ENCODE measurements around the gene ZCCHC14.
"Not testable (repeated sequence)": the region's sequence is repeated elsewhere in the genome, so short reads cannot be mapped to it uniquely, and the experiment has no call there.

ZCCHC14 gene

DNA sequence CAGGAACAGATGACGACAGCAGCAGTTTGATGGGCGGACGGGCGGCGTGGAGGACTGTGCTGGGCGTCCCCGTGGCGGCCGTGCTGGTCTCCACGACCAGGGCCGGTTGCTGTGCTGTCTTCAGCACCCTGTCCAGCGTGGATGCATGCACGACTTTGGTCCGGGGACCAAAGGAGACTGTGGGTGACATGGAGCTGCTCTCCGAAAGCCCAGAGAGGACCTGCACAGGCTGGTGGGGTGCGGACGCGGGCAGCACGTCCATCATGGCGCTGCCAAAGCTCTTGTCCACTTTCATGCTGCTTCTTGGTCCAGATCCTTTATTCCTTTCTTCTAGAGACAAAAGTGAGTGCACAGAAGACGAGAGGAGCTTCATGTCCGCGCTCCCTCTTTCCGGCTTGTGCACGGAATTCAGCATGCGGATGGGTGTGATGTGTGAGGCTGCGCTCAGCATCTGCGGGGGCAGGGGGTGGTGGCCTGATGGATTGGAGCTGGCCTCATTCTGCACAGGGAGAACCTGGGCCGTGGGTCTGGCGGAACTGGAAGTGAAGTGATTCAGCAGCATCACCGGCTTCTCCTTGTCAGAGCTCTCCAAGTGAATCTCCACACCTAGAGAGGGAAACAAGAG is 80.3 kb downstream of the ZCCHC14 start:
- in situ Hi-C loops (cut with MboI; ENCODE audit: low sequenced_read_pairs) = no loop called here

DNA sequence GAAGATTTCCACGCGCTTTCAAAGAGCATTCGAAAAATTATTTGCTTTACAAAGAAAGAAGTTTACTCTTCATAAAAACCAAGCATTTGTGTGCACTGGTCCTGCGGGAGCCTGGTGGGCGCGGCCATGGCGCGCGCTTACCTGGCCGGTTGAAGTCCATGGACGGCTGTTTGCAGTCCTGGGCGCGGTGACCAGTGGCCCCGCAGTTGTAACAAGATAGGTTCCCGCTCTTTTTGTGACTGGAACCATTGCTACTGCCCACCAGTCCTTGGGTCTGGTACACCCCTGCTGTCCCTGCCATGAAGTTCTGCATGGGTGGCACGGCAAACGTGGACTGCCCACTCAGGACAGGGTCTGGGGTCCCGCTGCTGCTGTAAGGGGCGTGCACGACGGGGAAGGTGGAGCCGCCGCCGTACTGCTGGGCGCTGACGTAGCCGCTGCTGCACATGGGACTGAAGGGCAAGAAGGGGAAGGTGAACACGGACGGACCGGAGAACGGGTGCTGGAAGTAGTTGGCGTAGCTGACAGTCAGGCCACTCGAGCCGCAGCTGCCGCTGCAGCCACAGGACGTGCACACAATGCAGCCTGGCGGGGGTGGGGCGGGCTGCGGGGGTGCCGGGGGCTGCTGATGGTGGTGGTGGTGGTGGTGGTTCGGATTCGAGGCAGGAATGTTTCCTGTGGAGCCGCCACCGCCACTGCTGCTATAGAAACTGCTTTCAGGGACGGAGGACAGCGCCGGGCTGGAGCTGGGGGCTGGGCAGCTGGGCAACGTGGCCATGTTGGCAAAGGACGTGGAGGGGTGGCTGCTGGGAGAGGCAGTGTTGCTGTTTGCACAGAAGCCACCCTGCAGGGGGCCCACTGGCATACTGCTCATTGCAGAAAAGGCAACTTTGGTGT is 81.2 kb downstream of the ZCCHC14 start:
- in situ Hi-C loops (cut with MboI; ENCODE audit: low sequenced_read_pairs) = no loop called here

GRCh38 chr16:87410968-87411367 is 81.9 kb downstream of the ZCCHC14 start:
- in situ Hi-C loops (cut with MboI; ENCODE audit: low sequenced_read_pairs) = no loop called here

DNA sequence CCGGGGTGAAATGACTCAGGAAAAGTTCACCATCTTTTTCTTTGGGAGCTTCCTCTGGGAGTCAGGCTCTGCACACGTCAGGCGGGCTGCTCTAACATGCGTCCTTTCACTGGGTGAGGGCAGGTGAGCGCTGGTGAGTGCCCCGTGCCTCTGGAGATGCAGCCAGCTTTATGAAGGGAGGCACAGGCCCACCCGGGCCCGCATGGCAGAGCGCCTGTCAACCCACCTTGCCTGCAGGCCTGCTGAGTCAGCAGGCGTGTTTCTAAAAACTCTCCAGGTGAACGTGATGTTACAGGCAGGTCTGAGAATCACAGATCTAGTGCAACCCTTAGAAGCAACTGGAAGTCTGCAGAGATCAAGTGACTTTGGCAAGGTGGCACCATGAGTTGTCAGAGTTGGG is 82.3 kb downstream of the ZCCHC14 start:
- in situ Hi-C loops (cut with MboI; ENCODE audit: low sequenced_read_pairs) = no loop called here

DNA sequence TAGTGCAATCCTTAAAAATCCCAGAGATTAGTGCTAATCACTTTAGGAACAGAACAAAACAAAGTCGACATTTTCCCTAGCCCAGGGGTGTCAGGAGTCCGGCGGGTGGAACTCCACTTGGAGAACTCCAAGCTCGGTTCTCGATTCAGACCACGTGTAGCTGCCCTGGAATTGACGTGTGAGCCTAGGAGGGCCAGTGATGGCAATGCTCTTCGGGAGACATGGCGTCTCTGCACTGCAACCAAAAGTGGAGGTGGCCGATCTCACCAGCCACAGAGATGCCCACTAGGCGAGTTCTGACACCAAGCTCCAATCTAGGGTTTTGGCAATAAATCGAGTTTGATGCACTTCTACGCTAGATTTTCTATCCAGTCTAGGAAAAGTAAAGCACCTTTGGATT is 83.0 kb downstream of the ZCCHC14 start:
- in situ Hi-C loops (cut with MboI; ENCODE audit: low sequenced_read_pairs) = no loop called here

DNA sequence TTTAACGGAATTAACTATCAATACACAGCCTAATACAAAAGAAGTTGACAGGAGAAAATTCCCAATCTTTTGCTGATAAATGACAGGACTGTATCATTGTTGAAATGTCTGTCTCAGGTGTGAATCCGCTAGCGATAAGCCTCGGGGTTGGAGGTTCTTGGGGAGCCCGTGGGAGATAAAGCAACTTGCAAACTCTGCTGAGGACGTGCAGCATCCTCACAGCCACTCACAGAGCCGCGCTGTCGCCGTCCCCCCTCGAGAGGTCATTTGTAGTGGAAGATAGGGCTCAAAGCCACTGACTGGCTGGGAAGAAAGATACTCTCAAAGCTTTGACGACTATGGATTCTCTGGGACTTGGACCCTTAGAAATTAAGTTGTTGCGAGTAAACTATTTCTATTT is 83.7 kb downstream of the ZCCHC14 start:
- in situ Hi-C loops (cut with MboI; ENCODE audit: low sequenced_read_pairs) = no loop called here

GRCh38 chr16:87407511-87408112 is 85.2 kb downstream of the ZCCHC14 start:
- in situ Hi-C loops (cut with MboI; ENCODE audit: low sequenced_read_pairs) = no loop called here

DNA sequence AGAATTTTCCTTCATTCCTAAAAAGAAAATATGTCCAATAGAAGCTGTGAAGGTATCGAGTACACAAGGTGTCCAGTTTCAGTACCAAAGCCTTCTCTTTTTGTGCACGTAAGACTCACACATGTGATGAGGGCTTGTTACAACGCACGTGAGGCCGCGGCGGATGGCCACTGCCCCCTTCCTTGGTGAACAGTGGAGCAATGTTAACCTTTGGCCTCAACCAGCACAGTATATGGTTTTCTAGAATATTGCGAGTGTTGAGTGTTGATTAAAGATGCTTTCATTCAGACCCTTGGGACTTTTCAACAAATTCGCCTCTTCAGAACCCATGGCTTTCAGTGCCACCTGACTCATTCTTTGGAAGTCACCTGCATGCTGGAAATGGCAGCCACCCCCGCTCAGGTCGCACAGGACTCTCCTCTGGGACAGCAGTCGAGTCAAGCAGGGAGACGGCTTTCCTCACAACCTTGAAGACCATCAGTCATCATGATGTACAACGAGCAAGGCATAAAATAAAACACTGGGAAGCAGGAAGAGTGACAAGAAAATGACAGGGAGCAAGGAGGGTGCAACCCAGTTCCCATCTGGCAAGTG is 86.2 kb downstream of the ZCCHC14 start:
- in situ Hi-C loops (cut with MboI; ENCODE audit: low sequenced_read_pairs) = no loop called here

DNA sequence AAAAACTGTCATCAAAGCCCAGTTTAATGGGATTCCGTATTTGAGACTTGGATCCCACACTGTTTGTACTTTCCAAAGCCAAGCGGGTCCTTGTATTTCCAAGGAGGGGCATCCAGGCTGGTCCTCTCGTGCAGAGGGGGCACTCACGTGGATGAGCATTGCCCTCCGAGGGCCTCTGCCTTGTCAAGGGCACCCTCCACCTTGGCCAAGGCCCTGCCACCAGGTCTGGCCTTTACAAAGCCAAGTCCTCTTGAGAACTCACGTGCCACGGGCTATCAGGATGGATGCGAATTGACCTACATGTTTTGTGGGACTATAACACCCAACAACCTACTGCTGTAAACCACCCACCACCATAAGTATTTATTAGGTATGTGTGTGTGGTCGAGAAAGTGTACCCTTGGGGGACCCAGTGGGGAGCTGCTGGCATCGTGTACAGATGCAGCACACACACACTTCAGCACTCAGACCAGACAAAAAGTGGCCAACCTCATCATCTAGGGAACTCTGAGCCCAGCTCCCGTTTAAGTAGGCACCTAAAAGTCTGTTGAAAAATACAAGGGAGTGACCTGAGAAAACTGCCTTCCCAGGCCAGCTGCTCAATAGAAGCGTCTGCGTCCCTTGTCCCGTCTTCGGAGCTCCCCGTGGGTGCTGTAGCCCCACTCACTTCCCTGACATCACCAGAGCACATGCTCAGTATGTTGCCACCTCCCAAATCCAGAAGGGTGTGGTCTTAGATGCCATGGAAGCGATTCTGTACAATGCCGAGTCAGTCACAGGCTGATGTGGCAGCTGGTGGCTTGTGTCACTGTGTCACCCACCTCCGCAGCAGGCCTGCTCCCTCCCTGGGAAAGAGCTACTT is 87.8 kb downstream of the ZCCHC14 start:
- in situ Hi-C loops (cut with MboI; ENCODE audit: low sequenced_read_pairs) = no loop called here

DNA sequence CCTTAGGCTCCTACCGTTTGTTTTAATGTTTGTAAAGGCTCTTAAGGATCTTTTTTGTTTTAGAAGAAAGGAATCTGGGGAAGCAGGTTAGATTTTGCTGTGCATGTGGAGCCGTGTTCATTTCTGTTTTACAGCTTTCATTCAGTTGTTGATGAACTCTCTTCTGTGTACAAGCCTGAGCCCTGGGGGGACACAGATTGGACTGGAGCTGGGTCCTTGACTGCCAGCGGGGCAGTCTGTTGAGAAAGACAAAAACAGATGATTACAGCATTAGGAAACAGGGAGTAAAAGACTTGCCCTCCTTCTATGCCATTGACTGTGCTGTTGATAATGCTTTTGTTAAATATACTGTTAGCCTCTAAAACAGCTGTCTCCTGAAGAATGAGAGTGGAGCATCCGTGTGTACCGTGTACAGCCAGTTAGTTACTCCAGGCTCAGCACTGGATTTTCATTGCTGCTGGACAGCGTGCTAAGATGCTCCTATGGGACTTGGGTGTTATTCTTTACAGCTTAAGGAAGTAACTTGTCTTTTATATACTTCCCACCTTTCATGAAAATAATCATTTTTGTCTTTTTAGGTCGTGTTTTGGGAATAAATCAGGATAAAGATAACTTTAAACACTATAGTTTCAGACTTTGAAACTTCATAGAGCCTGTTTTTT is 97.5 kb downstream of the ZCCHC14 start:
- in situ Hi-C loops (cut with MboI; ENCODE audit: low sequenced_read_pairs) = no loop called here

- in situ Hi-C loops (cut with MboI; ENCODE audit: low sequenced_read_pairs) = no loop called here
Measured at GRCh38 chr16:87393680-87394055, 99.2 kb downstream of the ZCCHC14 start.

GRCh38 chr16:87392821-87393679 is 99.8 kb downstream of the ZCCHC14 start:
- in situ Hi-C loops (cut with MboI; ENCODE audit: low sequenced_read_pairs) = no loop called here

GRCh38 chr16:87391950-87392820 is 100.6 kb downstream of the ZCCHC14 start, which contains the start of gene MAP1LC3B:
MAP1LC3B (plus strand) TSS chr16:87392336; CDS start chr16:87392428, 92 bp downstream.
- in situ Hi-C loops (cut with MboI; ENCODE audit: low sequenced_read_pairs) = no loop called here

DNA sequence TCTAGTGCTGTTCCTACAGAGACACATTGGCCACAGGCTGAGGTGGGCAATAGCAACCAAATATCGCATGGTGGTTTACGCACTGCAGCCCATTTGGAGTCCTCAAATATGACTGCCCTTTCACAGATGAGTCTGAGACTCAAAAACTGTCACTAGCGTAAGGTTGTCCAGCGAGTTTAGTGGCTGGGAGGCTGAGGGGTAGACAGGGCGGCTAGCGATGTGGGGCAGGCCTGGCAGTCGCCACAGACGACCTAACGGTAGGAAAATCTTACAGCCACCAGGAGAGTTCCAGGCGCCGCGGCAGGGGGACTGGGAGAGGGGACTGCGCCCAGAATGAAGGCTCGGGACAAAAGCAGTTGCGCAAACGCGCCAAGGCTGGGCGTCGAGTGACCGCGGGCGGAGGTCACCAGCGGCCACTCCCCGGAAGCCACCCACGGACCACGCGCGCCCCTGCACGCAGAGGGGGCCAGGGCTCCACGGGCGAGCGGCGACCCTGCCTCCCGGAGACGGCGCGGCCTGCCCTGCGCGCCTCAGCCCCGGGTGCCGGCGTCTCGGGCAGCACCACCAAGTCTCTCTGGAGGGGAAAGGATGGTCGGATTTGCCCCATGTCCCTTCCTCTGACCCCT is 101.4 kb downstream of the ZCCHC14 start:
- in situ Hi-C loops (cut with MboI; ENCODE audit: low sequenced_read_pairs) = no loop called here

GRCh38 chr16:87390641-87391323 is 102.0 kb downstream of the ZCCHC14 start:
- in situ Hi-C loops (cut with MboI; ENCODE audit: low sequenced_read_pairs) = no loop called here

GRCh38 chr16:87389914-87390313 is 102.9 kb downstream of the ZCCHC14 start:
- in situ Hi-C loops (cut with MboI; ENCODE audit: low sequenced_read_pairs) = not testable (repeated sequence)

GRCh38 chr16:87389245-87389644 is 103.6 kb downstream of the ZCCHC14 start:
- in situ Hi-C loops (cut with MboI; ENCODE audit: low sequenced_read_pairs) = no loop called here
